Liver (tissue), 3 donors: ENCODE data around the gene RASIP1.

ENCODE experiments used
- GABPA ChIP-seq, 2 donors: IDR thresholded peaks in 1 of 2; conservative IDR thresholded peaks in 1 of 2; 2 replicates each; pipeline ENCODE4 v1.6.1; 2016; ENCODE audit warnings: antibody characterized with exemption in 2 of 2, mild to moderate bottlenecking in 1 of 2, moderate library complexity in 1 of 2
- HNF4A ChIP-seq, 2 donors: conservative IDR thresholded peaks; 2 replicates each; pipeline ENCODE4 v1.6.1; 2016; ENCODE audit warnings: antibody characterized with exemption in 2 of 2, mild to moderate bottlenecking in 2 of 2
- JUND ChIP-seq, 2 donors: IDR thresholded peaks; 2 replicates each; pipeline ENCODE4 v1.6.1; 2016; ENCODE audit warnings: antibody characterized with exemption in 2 of 2
- RAD21 ChIP-seq, 2 donors: IDR thresholded peaks; 2 replicates each; pipeline ENCODE4 v1.6.1; 2016; ENCODE audit warnings: antibody characterized with exemption in 2 of 2, mild to moderate bottlenecking in 2 of 2
- RXRA ChIP-seq, 2 donors: IDR thresholded peaks; 2 replicates each; pipeline ENCODE4 v1.6.1; 2017 to 2018; ENCODE audit warnings: antibody characterized with exemption in 2 of 2, mild to moderate bottlenecking in 1 of 2
- TAF1 ChIP-seq: conservative IDR thresholded peaks from 2 replicates; pipeline ENCODE4 v1.6.1; 2016; ENCODE audit warnings: antibody characterized with exemption, mild to moderate bottlenecking
- YY1 ChIP-seq: IDR thresholded peaks from 2 replicates; pipeline ENCODE4 v1.6.1; 2016; ENCODE audit warnings: antibody characterized with exemption, mild to moderate bottlenecking
- TF ChIP-seq, protein P1 (sequence below): fragments of 150-350 bp; IDR thresholded peaks from 2 replicates; pipeline ENCODE4 v1.5.1; 2017; ENCODE audit warnings: improper control_type of control experiment, low read depth, low read length; ENCODE audit not compliant: missing input control
- TF ChIP-seq, protein P2 (sequence below): IDR thresholded peaks from 2 replicates; pipeline ENCODE4 v1.6.1; 2016; ENCODE audit warnings: antibody characterized with exemption
- TF ChIP-seq, protein P3 (sequence below): IDR thresholded peaks from 2 replicates; pipeline ENCODE4 v1.6.1; 2016; ENCODE audit warnings: antibody characterized with exemption
- TF ChIP-seq, protein P4 (sequence below): IDR thresholded peaks from 2 replicates; pipeline ENCODE4 v1.6.1; 2016; ENCODE audit warnings: antibody characterized with exemption, mild to moderate bottlenecking
- donor health status: healthy.
- donor health status: healthy.

DNA sequence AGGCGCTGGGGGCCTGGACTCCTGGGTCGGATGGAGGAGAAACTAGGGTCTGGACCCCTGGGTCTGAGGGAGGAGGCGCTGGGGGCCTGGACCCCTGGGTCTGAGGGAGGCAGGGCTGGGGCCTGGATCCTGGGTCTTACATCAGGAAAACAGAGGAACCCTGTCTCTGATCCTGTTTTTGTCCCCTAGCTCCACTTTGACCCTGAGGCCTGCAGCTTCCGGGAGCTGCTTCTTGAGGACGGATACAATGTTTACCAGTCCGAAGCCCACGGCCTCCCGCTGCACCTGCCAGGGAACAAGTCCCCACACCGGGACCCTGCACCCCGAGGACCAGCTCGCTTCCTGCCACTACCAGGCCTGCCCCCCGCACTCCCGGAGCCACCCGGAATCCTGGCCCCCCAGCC, 17.3 kb upstream of the RASIP1 start:
- TF ChIP-seq, protein P1, sequence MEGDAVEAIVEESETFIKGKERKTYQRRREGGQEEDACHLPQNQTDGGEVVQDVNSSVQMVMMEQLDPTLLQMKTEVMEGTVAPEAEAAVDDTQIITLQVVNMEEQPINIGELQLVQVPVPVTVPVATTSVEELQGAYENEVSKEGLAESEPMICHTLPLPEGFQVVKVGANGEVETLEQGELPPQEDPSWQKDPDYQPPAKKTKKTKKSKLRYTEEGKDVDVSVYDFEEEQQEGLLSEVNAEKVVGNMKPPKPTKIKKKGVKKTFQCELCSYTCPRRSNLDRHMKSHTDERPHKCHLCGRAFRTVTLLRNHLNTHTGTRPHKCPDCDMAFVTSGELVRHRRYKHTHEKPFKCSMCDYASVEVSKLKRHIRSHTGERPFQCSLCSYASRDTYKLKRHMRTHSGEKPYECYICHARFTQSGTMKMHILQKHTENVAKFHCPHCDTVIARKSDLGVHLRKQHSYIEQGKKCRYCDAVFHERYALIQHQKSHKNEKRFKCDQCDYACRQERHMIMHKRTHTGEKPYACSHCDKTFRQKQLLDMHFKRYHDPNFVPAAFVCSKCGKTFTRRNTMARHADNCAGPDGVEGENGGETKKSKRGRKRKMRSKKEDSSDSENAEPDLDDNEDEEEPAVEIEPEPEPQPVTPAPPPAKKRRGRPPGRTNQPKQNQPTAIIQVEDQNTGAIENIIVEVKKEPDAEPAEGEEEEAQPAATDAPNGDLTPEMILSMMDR = no peak
- TF ChIP-seq, protein P2, sequence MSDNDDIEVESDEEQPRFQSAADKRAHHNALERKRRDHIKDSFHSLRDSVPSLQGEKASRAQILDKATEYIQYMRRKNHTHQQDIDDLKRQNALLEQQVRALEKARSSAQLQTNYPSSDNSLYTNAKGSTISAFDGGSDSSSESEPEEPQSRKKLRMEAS = no peak
- TF ChIP-seq TAF1 (no peak), JUND (IDR thresholded peaks at IDR 0.05) (no peak), GABPA (IDR thresholded peaks at IDR 0.05 in 1 of 2, conservative IDR thresholded peaks at IDR 0.05 in 1 of 2) (no peak), HNF4A (conservative IDR thresholded peaks at IDR 0.05) (no peak), RAD21 (IDR thresholded peaks at IDR 0.05) (no peak), RXRA (IDR thresholded peaks at IDR 0.05) (peak in 1 of 2 donors; percentile 52), YY1 (no peak)
- TF ChIP-seq, protein P3, sequence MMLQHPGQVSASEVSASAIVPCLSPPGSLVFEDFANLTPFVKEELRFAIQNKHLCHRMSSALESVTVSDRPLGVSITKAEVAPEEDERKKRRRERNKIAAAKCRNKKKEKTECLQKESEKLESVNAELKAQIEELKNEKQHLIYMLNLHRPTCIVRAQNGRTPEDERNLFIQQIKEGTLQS = no peak
- TF ChIP-seq, protein P4, sequence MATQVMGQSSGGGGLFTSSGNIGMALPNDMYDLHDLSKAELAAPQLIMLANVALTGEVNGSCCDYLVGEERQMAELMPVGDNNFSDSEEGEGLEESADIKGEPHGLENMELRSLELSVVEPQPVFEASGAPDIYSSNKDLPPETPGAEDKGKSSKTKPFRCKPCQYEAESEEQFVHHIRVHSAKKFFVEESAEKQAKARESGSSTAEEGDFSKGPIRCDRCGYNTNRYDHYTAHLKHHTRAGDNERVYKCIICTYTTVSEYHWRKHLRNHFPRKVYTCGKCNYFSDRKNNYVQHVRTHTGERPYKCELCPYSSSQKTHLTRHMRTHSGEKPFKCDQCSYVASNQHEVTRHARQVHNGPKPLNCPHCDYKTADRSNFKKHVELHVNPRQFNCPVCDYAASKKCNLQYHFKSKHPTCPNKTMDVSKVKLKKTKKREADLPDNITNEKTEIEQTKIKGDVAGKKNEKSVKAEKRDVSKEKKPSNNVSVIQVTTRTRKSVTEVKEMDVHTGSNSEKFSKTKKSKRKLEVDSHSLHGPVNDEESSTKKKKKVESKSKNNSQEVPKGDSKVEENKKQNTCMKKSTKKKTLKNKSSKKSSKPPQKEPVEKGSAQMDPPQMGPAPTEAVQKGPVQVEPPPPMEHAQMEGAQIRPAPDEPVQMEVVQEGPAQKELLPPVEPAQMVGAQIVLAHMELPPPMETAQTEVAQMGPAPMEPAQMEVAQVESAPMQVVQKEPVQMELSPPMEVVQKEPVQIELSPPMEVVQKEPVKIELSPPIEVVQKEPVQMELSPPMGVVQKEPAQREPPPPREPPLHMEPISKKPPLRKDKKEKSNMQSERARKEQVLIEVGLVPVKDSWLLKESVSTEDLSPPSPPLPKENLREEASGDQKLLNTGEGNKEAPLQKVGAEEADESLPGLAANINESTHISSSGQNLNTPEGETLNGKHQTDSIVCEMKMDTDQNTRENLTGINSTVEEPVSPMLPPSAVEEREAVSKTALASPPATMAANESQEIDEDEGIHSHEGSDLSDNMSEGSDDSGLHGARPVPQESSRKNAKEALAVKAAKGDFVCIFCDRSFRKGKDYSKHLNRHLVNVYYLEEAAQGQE = no peak
